Pericardium fibroblast (primary cell): ENCODE measurements around the gene PEDS1. TPM values are rescaled to one million over a fixed set of nuclear protein-coding genes. Genes with fewer than 3 reads are reported as not detected.

Experiments used
- total RNA-seq: library from RNA; depleted of rRNA; stranded (reverse); fragments of >200 nt; gene quantifications from 2 replicates; pipeline ENCODE4 v1.2.3, GENCODE V29; 2015

The PEDS1 gene
- 34.0 and 56.9 TPM in 2 replicates for total RNA-seq

GRCh38 chr20:50153500-50154377 lies at the start of gene PEDS1:
PEDS1 (minus strand) TSS chr20:50153723; CDS start chr20:50153637, 86 bp downstream.

GRCh38 chr20:50190251-50191064 lies 36.9 kb upstream of the PEDS1 start, which contains the start of gene CEBPB:
CEBPB (plus strand) TSS chr20:50190830; CDS start chr20:50191034, 204 bp downstream.

GRCh38 chr20:50112512-50113419 lies 40.8 kb downstream of the PEDS1 start, which contains the start of gene UBE2V1:
UBE2V1 (minus strand) TSS chr20:50113150; CDS start chr20:50113128, 22 bp downstream.

Other genes with a start within 250 kb of the PEDS1 start
- gene SPATA2, start 238.2 kb downstream of the PEDS1 start, total RNA-seq = 1.5 and 3.0 TPM in 2 replicates
- 76.5 and 95.1 TPM in 2 replicates for gene RNF114, start 217.3 kb downstream of the PEDS1 start, total RNA-seq
- gene SNAI1, start 170.7 kb downstream of the PEDS1 start, total RNA-seq = 6.0 and 10.0 TPM in 2 replicates
- gene UBE2V1, start 40.6 kb downstream of the PEDS1 start, total RNA-seq = 78.8 and 80.1 TPM in 2 replicates
- 101 and 115 TPM in 2 replicates for gene CEBPB, start 37.1 kb upstream of the PEDS1 start, total RNA-seq